NCI-H748 (cell line): ENCODE data around the gene AKAP13.
"Not testable (repeated sequence)": the region's sequence is repeated elsewhere in the genome, so short reads cannot be mapped to it uniquely, and the experiment has no call there.

ENCODE experiments used
- DNase-seq: peaks from one replicate; lab custom pipeline; 2025; ENCODE audit not compliant: unreplicated experiment; lab: John Stamatoyannopoulos, UW

Gene AKAP13

DNA sequence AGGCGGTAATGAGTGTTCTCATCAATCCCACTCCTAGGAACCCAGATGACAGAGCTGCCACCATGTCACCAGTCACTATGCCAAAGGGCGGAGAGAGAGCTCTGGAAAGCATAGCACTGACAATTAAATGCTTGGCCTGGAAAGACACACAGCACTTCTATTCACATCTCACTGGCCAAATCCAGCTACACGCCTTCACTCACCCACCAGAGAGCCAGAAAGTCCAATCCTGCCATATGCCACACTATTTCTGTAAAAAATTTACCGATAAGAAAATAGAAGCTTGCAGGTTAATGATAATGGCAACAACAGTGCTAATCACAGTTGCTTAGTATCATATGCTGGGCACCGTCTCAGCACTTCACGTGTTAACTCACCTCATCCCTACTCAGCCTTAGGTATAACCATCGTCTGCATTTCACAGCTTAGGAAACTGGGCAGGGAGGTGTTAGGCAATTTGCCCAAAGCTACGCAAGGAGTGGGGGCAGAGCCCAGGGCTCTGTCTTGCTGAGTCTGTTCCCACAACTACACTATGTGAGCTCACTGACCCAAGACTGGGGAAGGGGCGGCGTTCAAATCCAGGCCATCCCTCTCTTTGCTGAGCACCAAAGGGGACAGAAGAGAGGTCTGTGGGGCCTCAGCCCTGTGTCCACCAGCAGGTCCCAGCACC lies 397.8 kb downstream of the AKAP13 start:
- no peak for DNase-seq

DNA sequence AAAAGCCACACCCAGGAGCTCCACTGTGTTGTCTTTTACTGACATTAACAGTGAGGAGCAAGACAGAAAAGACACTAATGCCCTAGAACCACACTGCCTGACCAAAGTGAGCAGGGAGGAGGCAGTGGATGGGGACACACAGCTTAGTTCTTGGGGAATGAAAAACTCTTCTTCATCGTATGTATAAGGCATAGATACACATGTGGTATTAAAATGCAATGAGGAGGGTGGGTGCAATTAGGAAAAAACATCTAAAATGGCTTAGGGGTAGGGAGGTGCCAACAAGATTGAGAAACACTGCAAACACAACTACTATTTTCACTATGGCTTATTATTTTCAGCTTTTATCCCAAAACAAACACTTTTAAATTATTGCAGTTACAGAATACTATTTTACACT lies 398.8 kb downstream of the AKAP13 start:
- DNase-seq, result no peak

DNA sequence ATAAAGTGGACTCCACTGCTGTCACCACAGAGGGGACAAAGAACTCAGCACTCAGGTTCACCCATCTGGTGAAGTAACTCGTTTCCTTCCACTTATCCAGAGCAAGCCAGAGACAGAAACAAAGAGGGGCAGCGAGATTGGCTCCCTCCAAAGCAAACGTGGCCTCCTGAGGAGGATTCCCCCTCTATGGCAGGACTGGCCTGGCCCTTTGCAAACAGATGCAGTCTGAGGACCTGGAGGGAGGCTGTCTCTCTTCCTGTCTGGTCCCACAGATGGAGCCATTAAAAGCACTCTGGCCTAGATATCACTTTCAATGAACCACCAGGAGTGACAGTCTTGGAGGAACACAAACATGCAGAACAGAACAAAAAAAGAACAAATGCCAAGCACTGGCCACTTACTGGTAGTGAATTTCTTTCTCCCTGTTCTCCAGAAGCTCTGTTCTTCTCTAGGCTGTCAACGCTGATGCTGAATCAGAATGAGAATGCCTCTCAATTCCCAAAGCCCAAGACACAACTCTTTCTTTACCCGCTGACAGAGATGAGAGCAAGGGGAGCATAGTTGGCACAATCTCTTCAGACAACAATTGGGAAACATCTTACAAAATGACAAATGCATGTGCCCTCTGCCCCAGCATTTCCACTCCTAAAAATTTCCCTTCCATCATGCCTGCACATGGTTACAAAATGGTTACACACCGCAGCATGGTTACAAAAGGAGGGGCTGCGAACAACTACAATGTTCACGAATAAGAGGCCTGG lies 400.0 kb downstream of the AKAP13 start:
- DNase-seq, result no peak

DNA sequence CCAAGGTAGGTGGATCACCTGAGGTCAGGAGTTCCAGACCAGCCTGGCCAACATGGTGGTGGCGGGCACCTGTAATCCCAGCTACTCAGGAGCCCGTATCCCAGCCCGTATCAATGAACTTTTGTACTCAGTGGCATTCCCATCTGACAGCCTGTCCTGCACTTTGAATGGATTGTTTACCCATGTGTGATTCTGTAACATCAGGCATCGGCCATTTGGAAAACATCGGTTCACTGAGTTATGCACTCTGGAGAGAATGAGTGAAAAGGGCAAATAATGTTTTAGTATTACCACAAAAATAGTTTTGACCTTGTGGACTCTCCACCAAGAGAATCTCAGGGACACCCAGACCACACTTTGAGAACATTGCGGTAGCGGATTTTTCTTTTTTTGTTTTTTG lies 400.7 kb downstream of the AKAP13 start:
- DNase-seq, result no peak

DNA sequence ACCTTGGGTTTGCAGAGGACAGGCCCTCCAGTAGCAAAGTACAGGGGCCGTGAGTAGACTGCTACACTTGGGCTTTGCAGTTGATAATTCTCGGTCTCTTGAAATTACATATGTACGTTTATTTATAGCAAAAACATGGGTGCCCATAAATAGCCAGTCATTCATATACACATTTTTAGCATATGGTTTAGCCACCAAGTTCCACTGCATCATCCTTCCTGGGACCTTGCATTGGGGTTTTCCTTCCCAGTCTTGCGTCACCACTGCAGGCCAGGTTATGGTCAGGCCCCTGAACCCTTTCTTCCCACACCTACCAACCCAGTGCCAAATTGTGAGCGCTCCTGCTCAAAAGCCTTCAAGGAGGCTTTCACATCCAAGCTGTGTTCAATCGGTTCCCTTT lies 401.7 kb downstream of the AKAP13 start:
- DNase-seq, result no peak

DNA sequence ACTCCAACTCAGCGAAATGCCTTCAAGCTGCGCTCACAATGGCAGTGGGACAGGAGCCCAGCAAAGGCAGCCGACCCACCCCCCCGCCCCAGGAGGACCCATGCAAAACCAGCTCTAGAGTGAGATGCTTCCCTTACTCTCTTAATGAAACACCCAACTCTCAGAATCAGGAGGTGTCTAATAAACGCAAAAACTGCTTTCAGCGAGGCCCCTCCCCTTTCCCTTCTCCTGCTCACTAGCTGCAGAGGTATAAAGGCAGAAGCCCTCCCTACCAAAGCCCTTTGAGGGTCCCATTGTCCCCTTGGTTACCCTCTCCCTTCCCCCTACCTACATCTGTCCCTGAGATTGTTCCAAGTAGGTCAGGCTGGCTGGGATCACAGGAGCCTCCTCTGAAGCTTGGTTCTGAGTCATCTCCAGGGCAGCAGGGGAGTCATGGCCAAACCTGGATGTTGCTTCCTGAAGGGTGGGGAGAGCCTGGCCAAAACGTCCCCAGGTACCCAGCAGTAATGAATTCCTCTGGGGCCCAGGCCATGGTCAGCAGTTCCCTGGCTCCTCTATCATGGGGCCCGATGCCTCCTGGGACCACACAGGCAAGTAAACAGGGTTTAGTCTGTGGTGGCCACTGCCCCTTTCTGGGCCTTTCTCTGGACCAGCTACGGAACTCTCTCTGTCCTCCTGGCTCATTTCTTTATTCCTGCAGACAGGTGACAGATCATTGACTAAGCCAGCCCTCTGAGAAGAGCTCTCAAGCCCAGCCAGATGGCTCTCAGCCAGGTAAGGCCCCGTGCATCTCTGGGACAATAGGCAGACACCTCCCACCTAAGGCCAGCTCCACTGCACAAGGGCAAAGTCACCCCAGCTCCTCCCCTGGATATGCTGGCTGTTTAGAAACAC lies 405.7 kb downstream of the AKAP13 start:
- peak; percentile 45 for DNase-seq

DNA sequence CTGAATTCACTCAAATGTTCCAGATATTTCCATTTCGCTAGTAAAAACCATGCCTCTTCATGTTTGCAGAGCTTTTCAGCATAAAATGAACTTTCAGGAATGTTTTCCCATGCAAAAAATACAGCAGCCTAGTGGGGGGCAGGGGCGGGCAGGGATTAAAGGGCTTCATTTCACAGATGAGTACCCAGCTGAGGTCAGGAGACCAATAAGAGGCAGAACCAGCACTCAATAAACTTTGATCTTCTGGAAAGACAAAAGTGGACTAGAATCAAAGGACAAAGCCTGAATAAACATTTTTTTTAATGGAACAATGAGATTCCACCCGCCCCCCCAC lies 406.3 kb downstream of the AKAP13 start:
- DNase-seq, result no peak

DNA sequence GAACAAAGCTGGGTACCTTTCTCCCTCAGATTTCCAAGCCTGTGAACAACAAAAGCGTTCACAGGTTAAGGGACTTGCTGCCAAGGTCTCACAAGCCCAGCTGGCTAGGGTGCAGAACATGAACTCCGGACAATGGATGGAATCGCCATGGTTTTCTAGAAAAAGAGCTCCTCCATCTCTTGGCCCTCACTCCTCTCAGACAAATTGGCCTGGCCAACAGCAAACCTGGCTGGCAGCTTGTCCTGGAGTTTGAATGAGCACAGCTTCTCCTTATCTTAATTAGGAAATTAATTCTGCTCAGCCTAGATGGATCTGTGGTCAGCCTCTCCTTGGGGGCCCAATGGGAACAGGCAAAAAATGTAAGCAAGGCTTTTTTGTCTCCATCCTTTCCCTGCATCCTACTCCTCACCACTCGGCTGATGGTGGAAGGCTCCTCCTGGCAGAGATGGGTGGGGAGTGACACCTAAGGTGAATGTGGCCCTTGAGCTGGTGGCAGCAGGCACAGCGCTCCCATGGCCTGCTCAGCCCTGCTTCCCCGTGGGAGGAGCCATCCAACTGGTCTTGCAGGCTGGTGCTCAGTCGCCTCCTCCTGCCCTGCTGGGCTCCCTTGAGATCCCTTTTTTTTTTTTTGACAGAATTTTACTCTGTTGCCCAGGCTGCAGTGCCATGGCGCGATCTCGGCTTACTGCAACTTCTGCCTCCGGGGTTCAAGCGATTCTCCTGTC lies 408.5 kb downstream of the AKAP13 start:
- DNase-seq, result no peak

DNA sequence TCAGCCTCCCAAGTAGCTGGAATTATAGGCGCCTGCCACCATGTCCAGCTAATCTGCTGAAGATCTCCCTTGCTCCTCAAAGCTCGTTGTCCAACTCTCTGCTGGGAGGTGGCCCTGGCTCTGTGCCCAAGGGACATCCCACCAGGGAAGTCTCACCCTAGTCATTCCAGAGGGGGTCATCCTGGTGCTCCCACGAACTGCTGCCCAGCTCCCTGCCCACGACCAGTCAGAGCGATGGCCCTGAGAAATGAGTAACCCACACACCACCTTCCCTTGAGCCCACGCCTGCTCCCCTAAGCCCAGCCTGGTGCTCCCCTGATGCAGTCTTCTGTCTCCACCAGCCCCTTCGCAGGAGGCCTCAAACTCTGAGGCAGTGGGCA lies 409.1 kb downstream of the AKAP13 start:
- no peak for DNase-seq

DNA sequence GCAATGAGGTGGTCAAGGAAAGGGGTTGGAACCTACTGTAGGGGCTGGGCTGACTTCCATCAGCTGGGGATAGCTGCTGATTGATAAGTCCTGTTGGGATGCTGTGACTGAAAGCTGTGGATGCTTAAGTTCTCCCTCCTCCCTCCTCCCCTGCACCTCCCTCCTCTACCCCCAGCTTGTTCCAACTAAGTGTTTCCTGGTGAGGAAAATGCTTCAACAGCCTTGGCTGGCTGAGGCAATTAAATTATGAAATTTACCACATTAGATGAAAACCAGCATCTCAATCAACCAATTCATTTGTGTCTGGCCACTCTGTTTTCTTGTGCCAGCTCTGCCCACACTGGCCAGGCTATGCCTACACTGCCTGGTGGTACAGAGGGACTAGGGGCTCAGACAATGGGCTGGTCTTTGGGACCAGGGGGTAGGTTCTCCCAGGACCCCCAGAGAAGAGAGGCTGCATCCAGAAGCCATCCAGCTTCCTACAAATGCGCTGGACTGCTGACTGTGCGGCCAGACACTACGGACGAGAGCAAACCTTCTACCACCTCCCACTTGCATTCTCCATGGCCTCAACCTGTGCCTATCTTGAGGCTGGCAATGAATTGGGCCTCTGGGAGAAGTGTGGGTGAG lies 411.8 kb downstream of the AKAP13 start:
- DNase-seq, result no peak

DNA sequence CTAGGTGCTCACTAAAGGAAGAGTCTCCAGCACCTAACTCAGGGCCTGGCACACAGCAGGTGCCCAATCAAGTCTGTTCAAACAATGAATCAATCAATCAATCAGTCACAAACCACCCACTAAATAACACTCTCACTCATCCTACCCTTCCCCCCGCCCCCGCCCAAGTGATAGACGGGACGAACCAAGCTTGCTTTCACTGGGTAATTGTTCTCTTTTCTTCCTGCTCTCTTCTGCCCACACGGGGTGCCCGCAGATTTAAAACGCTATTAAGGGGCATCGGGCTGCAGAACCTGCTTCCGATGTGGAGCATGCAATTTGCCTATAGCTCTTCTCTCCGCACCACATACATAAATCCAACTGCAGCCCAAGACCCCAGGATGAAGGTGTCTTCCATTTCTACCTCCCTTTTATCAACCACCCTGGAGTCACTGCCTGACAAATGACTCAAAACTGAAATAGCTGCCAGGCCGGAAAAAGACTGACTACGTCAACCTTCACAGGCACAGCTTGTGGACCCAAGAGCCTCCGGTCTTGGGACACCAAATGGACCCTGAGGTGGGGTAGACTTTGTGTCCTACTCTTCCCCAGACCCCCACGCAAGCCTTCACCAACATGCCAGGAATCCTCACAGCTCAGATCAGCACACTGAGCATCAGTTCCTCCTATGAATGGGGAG lies 412.6 kb downstream of the AKAP13 start:
- DNase-seq, result no peak

DNA sequence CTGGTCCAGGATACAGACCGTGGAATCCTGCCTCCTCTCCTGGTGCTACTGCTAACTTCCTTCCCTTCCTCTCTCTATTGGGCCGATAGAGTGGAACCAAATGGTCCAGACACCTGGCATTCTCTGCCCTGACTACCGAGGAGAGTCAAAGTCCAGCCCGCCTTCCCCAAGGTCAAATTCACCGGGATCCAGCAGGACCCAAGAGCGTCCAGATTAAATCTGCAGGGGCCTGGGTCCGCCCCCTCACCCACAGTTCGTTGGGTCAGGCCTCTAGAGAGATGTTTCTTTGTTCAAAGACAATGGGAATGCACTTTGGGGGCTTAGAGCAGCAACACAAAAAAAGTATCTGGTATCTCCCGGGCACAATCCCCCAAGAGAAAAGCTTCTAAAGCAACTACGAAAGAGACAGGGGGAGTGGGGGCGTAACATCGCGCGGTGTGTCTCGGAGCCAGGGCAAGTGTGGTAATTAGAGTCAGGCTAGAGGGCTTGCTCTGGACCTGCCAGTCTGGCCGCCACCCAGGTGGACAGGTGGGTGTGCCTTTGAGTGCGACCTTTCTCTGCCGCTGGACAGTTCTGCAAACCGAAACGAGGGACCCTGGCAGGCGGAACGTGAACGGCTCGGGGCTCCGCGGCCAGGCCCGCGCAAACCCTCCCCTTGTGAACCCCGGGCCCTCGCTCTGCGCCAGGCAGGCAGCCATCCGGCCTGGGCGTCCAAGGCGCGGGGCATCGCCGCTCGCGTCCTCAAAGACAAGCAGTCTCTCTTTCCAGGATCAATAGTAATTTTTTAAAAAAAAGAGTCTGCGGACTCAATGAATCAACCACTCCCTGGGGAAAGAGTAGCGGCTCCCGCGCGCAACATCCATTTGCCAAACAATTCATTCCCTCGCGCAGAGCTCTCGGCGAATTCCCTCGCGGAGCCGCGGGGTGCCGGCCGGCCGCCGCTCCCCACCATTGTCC lies 413.5 kb downstream of the AKAP13 start:
- peak; percentile 47 for DNase-seq

DNA sequence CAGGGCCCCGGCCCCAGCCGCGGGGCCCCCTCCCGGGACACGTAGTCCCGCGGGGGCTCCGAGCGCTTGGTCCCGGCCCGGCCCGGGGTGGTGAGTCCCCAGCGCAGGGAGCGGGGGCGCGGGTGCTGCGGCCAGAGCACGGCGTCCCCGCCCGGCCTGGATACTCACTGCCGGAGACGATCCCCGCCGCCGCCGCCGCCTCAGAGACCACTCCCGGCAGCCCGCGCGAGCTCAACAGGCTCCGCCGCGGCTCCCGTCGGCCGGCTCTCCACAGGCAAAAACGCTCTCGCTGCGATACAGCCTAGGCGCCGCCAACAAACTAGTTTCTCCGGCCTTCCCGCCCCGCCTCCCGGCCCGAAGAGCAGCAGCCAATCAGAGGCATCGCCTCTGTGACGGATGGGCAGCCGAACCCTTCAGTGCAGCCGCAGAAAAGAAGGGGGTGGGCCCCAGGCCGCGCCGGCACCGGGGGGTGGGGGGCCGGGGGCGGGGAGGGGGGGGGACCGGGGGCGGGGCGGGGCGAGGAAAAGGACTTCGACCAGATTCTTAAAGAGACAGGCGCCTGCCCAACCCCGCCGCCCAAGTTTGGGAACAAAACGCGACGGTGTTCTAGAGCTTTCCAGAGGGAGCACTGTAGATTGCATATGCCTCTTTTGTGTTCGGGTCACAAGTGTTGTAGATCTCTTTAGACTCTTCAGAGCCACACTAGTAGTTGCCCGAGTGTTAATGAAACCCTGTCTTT lies 414.4 kb downstream of the AKAP13 start, which contains the start of gene KLHL25:
KLHL25 (minus strand) TSS at position 328 of the 739 bp plus-strand sequence. CDS start 25,115 bp downstream, outside the sequence.
- peak; percentile 94 for DNase-seq

DNA sequence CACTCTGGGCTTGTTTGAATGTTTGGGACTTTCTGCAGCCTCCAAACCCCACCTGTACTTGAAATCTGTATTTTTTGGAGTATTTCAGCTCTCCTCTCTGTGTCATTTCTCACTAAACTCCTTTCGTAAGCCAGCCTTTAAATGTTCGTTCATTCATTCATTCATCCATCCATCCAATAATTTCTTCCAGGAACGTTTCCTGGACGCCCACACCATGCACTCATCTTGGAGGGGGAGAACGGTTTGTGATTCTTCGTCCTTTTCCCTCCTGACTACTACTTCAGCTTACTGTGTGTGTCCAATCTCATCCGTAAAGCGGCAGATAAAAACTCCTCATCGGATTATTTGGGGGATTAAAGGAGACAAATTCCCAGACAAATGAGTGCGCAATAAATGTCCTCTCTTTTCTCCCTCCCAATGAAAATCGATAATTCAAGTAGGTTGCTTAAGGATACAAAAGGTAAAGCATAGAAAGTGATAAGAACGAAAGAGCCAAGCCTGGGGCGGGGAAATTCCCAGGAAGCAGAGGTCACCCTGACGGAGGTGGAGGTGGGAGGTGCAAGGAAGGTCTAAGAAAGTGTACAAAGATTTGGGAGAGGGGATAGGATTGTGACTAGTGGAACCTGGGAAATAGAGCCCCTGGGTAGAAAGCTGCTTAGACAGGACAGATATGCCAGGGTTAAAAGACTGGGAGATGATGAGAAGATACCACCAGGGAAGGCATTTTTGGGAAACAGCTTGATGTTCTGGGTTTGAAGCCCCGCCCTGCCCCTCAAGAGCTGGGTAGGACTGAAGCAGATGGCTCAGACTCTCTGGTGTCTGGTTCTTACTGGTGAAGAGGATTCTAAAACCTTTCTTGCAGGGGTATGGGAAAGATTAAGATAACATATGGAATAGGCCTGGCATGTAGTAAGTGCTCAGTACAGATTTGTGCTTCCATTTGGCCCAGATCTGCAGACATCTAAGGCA lies 415.2 kb downstream of the AKAP13 start:
- DNase-seq, result peak; percentile 25

DNA sequence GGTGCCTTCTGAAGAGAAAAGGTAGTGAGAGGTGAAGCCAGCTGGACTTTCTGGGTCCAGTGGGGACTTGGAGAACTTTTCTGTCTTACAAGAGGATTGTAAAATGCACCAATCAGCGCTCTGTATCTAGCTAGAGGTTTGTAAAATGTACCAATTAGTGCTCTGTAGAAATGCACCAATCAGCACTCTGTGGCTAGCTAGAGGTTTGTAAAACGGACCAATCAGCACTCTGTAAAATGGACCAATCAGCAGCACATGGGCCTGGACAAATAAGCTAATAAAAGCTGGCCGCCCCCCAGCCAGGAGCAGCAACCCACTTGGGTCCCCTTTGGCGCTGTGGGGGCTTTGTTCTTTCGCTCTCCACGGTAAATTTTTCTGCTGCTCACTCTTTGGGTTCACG lies 416.0 kb downstream of the AKAP13 start:
- DNase-seq, result not testable (repeated sequence)
